Nucleus accumbens (tissue), 56 donors: Measurements from ENCODE around the gene CD3D.

ENCODE experiments used
- DNase-seq, 56 donors: peaks; one replicate each; lab custom pipeline; 2025; lab: John Stamatoyannopoulos, UW

CD3D gene

GRCh38 chr11:118304568-118305248 lies 37.8 kb downstream of the CD3D start, which contains the start of gene CD3E:
Gene CD3E (plus strand): TSS chr11:118304730. CDS start chr11:118304953, 223 bp downstream.
- DNase-seq: no peak

GRCh38 chr11:118304227-118304567 lies 38.3 kb downstream of the CD3D start:
- DNase-seq: no peak

GRCh38 chr11:118301600-118302195 lies 40.8 kb downstream of the CD3D start:
- no peak for DNase-seq

GRCh38 chr11:118295815-118296454 lies 46.6 kb downstream of the CD3D start:
- peak in 1 of 56 donors; percentile 7 for DNase-seq

- DNase-seq: no peak
These were observed 47.3 kb downstream of the CD3D start for GRCh38 chr11:118295199-118295598.

GRCh38 chr11:118294053-118294452 lies 48.5 kb downstream of the CD3D start:
- no peak for DNase-seq

GRCh38 chr11:118291477-118292135 lies 50.9 kb downstream of the CD3D start:
- DNase-seq: no peak

- peak in 2 of 56 donors; percentile 6 to 12 for DNase-seq
These were observed 51.6 kb downstream of the CD3D start for GRCh38 chr11:118290923-118291322.

- DNase-seq: no peak
These were observed 53.1 kb downstream of the CD3D start for GRCh38 chr11:118289401-118289800.
